Skeletal muscle satellite cell (primary cell): ENCODE results near the gene COBLL1.

Experiments used
- H3K27me3 ChIP-seq: 2 replicates; pipeline ENCODE4 v1.7.0; 2013; ENCODE audit warnings: low read length; ENCODE audit not compliant: control insufficient read depth, insufficient read depth
- H3K36me3 ChIP-seq: 2 replicates; pipeline ENCODE4 v1.7.0; 2013; ENCODE audit warnings: mild to moderate bottlenecking, control low read depth, low read length; ENCODE audit not compliant: insufficient read depth
- H3K4me1 ChIP-seq: 2 replicates; pipeline ENCODE4 v1.7.0; 2013; ENCODE audit warnings: low read length; ENCODE audit not compliant: control insufficient read depth, insufficient read depth
- H3K4me2 ChIP-seq: 2 replicates; pipeline ENCODE4 v1.7.0; 2013; ENCODE audit warnings: mild to moderate bottlenecking, low read length
- H3K4me3 ChIP-seq: 2 replicates; pipeline ENCODE4 v1.7.0; 2013; ENCODE audit warnings: low read length
- H3K9ac ChIP-seq: 2 replicates; pipeline ENCODE4 v1.7.0; 2013; ENCODE audit warnings: mild to moderate bottlenecking, low read depth, low read length, moderate library complexity
- H3K9me3 ChIP-seq: replicated peaks from 2 replicates; pipeline ENCODE4 v1.7.0; 2013; ENCODE audit warnings: mild to moderate bottlenecking, control low read depth, low read length

COBLL1 gene

GRCh38 chr2:164700390-164700789, 141.2 kb downstream of the COBLL1 start:
- no peaks in the 10 kb centered on the region for H3K27me3 ChIP-seq
- H3K9me3 ChIP-seq: no peaks in the 10 kb centered on the region
- no peaks in the 10 kb centered on the region for H3K4me1 ChIP-seq
- H3K4me3 ChIP-seq: no peak overlapping the region
- no peak overlapping the region for H3K9ac ChIP-seq
- no peaks in the 10 kb centered on the region for H3K36me3 ChIP-seq
- no peak overlapping the region for H3K4me2 ChIP-seq

GRCh38 chr2:164697688-164698461, 143.7 kb downstream of the COBLL1 start:
- H3K9me3 ChIP-seq: no peaks in the 10 kb centered on the region
- no peaks in the 10 kb centered on the region for H3K36me3 ChIP-seq
- no peak overlapping the region for H3K4me3 ChIP-seq
- no peaks in the 10 kb centered on the region for H3K4me1 ChIP-seq
- no peak overlapping the region for H3K9ac ChIP-seq
- H3K4me2 ChIP-seq: no peak overlapping the region
- H3K27me3 ChIP-seq: no peaks in the 10 kb centered on the region

GRCh38 chr2:164696634-164697033, 145.0 kb downstream of the COBLL1 start:
- H3K36me3 ChIP-seq: no peaks in the 10 kb centered on the region
- no peaks in the 10 kb centered on the region for H3K27me3 ChIP-seq
- H3K9ac ChIP-seq: no peak overlapping the region
- no peak overlapping the region for H3K4me2 ChIP-seq
- no peaks in the 10 kb centered on the region for H3K9me3 ChIP-seq
- no peak overlapping the region for H3K4me3 ChIP-seq
- H3K4me1 ChIP-seq: no peaks in the 10 kb centered on the region

GRCh38 chr2:164694275-164694695, 147.3 kb downstream of the COBLL1 start:
- H3K9ac ChIP-seq: no peak overlapping the region
- no peaks in the 10 kb centered on the region for H3K9me3 ChIP-seq
- H3K4me1 ChIP-seq: no peaks in the 10 kb centered on the region
- H3K4me2 ChIP-seq: no peak overlapping the region
- no peak overlapping the region for H3K4me3 ChIP-seq
- no peaks in the 10 kb centered on the region for H3K27me3 ChIP-seq
- no peaks in the 10 kb centered on the region for H3K36me3 ChIP-seq

GRCh38 chr2:164693834-164694233, 147.8 kb downstream of the COBLL1 start:
- no peaks in the 10 kb centered on the region for H3K36me3 ChIP-seq
- no peaks in the 10 kb centered on the region for H3K4me1 ChIP-seq

GRCh38 chr2:164693390-164693789, 148.2 kb downstream of the COBLL1 start:
- Histone ChIP-seq H3K4me2 (no peak overlapping the region), H3K4me1 (no peaks in the 10 kb centered on the region), H3K4me3 (no peak overlapping the region), H3K9me3 (no peaks in the 10 kb centered on the region), H3K36me3 (no peaks in the 10 kb centered on the region), H3K9ac (no peak overlapping the region), H3K27me3 (no peaks in the 10 kb centered on the region)

More at GRCh38 chr2:164693834-164694233, 147.8 kb downstream of the COBLL1 start:
- no peak overlapping the region for H3K4me3 ChIP-seq
- H3K27me3 ChIP-seq: no peaks in the 10 kb centered on the region
- H3K9me3 ChIP-seq: no peaks in the 10 kb centered on the region
- no peak overlapping the region for H3K9ac ChIP-seq
- H3K4me2 ChIP-seq: no peak overlapping the region

GRCh38 chr2:164692958-164693357, 148.7 kb downstream of the COBLL1 start:
- Histone ChIP-seq H3K27me3 (no peaks in the 10 kb centered on the region), H3K4me3 (no peak overlapping the region), H3K9ac (no peak overlapping the region), H3K4me1 (no peaks in the 10 kb centered on the region), H3K9me3 (no peaks in the 10 kb centered on the region), H3K4me2 (no peak overlapping the region), H3K36me3 (no peaks in the 10 kb centered on the region)

GRCh38 chr2:164692114-164692513, 149.5 kb downstream of the COBLL1 start:
- no peak overlapping the region for H3K4me2 ChIP-seq
- no peak overlapping the region for H3K9ac ChIP-seq
- no peaks in the 10 kb centered on the region for H3K9me3 ChIP-seq
- H3K27me3 ChIP-seq: no peaks in the 10 kb centered on the region
- no peaks in the 10 kb centered on the region for H3K36me3 ChIP-seq
- H3K4me1 ChIP-seq: no peaks in the 10 kb centered on the region
- no peak overlapping the region for H3K4me3 ChIP-seq

GRCh38 chr2:164691346-164691887, 150.2 kb downstream of the COBLL1 start:
- no peak overlapping the region for H3K9ac ChIP-seq
- no peak overlapping the region for H3K4me3 ChIP-seq
- H3K4me2 ChIP-seq: no peak overlapping the region
- H3K9me3 ChIP-seq: no peaks in the 10 kb centered on the region
- H3K27me3 ChIP-seq: no peaks in the 10 kb centered on the region
- H3K4me1 ChIP-seq: no peaks in the 10 kb centered on the region
- H3K36me3 ChIP-seq: no peaks in the 10 kb centered on the region

- Histone ChIP-seq H3K27me3 (no peaks in the 10 kb centered on the region), H3K4me1 (no peaks in the 10 kb centered on the region), H3K9ac (no peak overlapping the region), H3K9me3 (no peaks in the 10 kb centered on the region), H3K4me2 (no peak overlapping the region), H3K36me3 (no peaks in the 10 kb centered on the region), H3K4me3 (no peak overlapping the region)
Observed at GRCh38 chr2:164690361-164690760, 151.3 kb downstream of the COBLL1 start.

GRCh38 chr2:164688896-164689419, 152.7 kb downstream of the COBLL1 start:
- Histone ChIP-seq H3K4me1 (no peaks in the 10 kb centered on the region), H3K9ac (no peak overlapping the region), H3K36me3 (no peaks in the 10 kb centered on the region), H3K4me3 (no peak overlapping the region), H3K4me2 (no peak overlapping the region), H3K9me3 (no peaks in the 10 kb centered on the region), H3K27me3 (no peaks in the 10 kb centered on the region)

GRCh38 chr2:164681009-164681408, 160.6 kb downstream of the COBLL1 start:
- Histone ChIP-seq H3K9me3 (no peaks in the 10 kb centered on the region), H3K4me2 (no peak overlapping the region), H3K4me3 (no peak overlapping the region), H3K4me1 (no peaks in the 10 kb centered on the region), H3K36me3 (no peaks in the 10 kb centered on the region), H3K27me3 (no peaks in the 10 kb centered on the region), H3K9ac (no peak overlapping the region)
